HEK293T (cell line): Measurements from ENCODE around the gene METTL16.

Experiments
- CTBP1 ChIP-seq: fragments of 450-650 bp; IDR thresholded peaks from 2 replicates; pipeline ENCODE4 v1.6.1; 2016; ENCODE audit warnings: borderline replicate concordance
- ELF4 ChIP-seq: fragments of 450-650 bp; IDR thresholded peaks from 2 replicates; pipeline ENCODE4 v1.6.1; 2017; ENCODE audit warnings: antibody characterized with exemption
- FOXM1 ChIP-seq: fragments of 450-650 bp; IDR thresholded peaks from 2 replicates; pipeline ENCODE4 v1.6.1; 2017; ENCODE audit warnings: mild to moderate bottlenecking, borderline replicate concordance
- HDGF ChIP-seq: fragments of 450-650 bp; IDR thresholded peaks from 2 replicates; pipeline ENCODE4 v1.6.1; 2017; ENCODE audit warnings: antibody characterized with exemption, borderline replicate concordance
- LEF1 ChIP-seq: fragments of 450-650 bp; IDR thresholded peaks from 2 replicates; pipeline ENCODE4 v1.6.1; 2017; ENCODE audit warnings: mild to moderate bottlenecking, borderline replicate concordance
- SP1 ChIP-seq: fragments of 450-650 bp; IDR thresholded peaks from 2 replicates; pipeline ENCODE4 v1.6.1; 2017
- SUZ12 ChIP-seq: fragments of 450-650 bp; IDR thresholded peaks from 2 replicates; pipeline ENCODE4 v1.6.1; 2016; ENCODE audit warnings: mild to moderate bottlenecking

DNA sequence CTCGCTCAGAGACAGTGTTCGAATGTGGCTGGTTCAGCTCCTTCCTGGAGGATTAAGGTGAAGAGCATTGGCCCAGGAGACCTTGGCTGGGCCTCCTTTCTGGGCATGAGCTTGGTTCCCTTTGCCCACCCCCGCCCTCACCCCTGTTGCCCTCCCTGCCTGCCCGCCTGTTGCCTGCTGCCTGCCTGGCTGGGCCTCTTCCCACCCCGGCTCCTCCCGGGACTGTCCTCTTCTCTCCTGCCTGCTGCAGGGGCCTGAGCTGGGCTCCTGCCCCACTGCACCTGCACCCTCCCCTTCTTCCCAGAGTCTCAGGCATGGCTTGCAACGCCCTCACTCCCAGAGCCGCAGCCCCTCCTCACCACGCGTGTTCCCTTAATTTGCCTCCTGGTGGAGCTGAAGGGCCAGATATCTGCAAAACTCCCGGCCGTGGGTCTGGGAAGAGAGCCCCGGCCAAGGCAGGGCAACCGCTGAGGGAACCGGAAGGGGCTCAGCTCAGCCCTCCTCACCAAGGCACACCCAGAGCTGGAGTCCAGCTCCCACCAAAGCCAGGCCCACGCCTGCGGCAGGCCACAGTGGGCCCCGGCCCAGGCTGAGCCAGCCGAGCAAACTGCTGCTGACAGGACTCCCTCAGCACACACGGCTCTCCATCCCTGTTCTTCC is 142.0 kb downstream of the METTL16 start:
- TF ChIP-seq FOXM1, result no peak
- no peak for TF ChIP-seq CTBP1
- TF ChIP-seq HDGF, result no peak
- no peak for TF ChIP-seq SUZ12
- TF ChIP-seq LEF1, result no peak
- TF ChIP-seq ELF4, result no peak
- TF ChIP-seq SP1, result no peak
